Suppressor macrophage (primary cell): ENCODE data around the gene LRRC72.

Source experiments
- DNase-seq, 4 experiments: peaks; one replicate each; pipeline ENCODE4 v3.0.0-alpha.2; 2020 to 2022

Gene LRRC72

GRCh38 chr7:16630654-16631053 lies 104.0 kb downstream of the LRRC72 start:
- DNase-seq: no peak
